ENCODE results near the gene CFDP1.

DNA sequence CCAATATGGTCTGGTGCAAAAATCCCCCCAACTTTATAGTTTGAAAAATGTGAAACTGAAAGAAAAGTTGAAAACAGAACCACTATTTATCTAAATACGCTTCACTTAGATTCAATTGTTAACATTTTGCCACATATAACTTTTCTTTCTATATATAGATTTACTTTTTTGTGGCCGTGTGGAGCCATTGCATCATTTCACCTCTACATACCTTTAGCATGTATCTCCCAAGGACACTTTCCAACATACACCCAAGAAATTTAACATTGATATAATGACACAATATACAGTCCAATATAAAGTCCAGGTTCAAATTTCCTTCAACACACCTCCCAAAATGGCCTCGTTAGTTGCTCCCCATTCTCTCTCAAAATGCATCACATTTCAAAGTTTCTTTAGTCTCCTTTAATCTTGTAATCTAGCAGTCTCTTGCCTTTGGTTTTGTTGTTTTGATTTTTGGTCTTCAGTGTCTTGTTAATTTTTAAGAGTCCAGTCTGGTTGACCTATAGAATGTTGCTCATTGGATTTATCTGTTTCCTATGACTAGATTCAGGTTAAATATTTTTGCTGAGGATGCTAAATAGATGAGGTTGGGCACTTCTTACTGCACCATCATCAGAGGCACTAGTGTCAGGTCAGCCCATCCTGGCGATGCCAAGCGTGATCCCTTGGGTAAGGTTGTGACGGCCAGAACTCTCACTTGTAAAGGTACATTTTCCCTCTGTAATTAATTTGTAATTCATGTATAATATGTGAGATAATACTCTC, 117.6 kb downstream of the CFDP1 start:
- TF ChIP-seq, protein P1, sequence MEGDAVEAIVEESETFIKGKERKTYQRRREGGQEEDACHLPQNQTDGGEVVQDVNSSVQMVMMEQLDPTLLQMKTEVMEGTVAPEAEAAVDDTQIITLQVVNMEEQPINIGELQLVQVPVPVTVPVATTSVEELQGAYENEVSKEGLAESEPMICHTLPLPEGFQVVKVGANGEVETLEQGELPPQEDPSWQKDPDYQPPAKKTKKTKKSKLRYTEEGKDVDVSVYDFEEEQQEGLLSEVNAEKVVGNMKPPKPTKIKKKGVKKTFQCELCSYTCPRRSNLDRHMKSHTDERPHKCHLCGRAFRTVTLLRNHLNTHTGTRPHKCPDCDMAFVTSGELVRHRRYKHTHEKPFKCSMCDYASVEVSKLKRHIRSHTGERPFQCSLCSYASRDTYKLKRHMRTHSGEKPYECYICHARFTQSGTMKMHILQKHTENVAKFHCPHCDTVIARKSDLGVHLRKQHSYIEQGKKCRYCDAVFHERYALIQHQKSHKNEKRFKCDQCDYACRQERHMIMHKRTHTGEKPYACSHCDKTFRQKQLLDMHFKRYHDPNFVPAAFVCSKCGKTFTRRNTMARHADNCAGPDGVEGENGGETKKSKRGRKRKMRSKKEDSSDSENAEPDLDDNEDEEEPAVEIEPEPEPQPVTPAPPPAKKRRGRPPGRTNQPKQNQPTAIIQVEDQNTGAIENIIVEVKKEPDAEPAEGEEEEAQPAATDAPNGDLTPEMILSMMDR (conservative IDR thresholded peaks at IDR 0.05), result no peak
- no peak for TF ChIP-seq EZH2 (IDR thresholded peaks at IDR 0.05; ENCODE audit: low read depth)

Measured in PC-9 (cell line).